HepG2 (cell line): Measurements from ENCODE around the gene RETREG2. TPM values are rescaled to one million over a fixed set of nuclear protein-coding genes. Genes with fewer than 3 reads are reported as not detected.

Experiments used
- ATAC-seq: fragments of 200-7000 bp; cut with Tn5 transposase; 3 replicates; pipeline ENCODE4 v1.9.1; 2020; ENCODE audit warnings: mild to moderate bottlenecking, moderate library complexity
- BruUV-seq: library from RNA; stranded (reverse); fragments of 400-500 nt; replicated peaks from 2 replicates; lab custom pipeline; 2021; lab: Mats Ljungman, UMichigan
- CTCF ChIA-PET: fragments of 300-600 bp; formaldehyde crosslinking; extraction: SDS; loops from one replicate; lab custom pipeline; 2021; ENCODE audit warnings: low total read pairs, inconsistent platforms, low intra/inter-chr PET ratio; lab: Yijun Ruan, JAX
- POLR2A ChIA-PET: fragments of 350-600 bp; sonication (Branson Sonifier 250); formaldehyde crosslinking; loops from one replicate; lab custom pipeline; 2020; ENCODE audit warnings: antibody characterized with exemption, inconsistent platforms; lab: Yijun Ruan, JAX
- DNase-seq: peaks from one replicate; pipeline ENCODE4 v3.0.0-alpha.2; 2015; ENCODE audit warnings: low spot score
- FAIRE-seq: peaks from 3 replicates; lab custom pipeline; 2011; peaks lifted over from hg19 to GRCh38; lab: Jason Lieb, UNC
- H2AFZ ChIP-seq: one replicate; pipeline ENCODE4 v1.6.1; 2011; ENCODE audit warnings: low read length, inconsistent platforms
- H3K27ac ChIP-seq: fragments of 300-600 bp; 3 replicates; pipeline ENCODE4 v1.8.0; 2011; ENCODE audit warnings: mixed run types, mild to moderate bottlenecking, mixed read lengths, low read length, inconsistent platforms; ENCODE audit not compliant: insufficient read depth; ENCODE audit errors: extremely low read length
- H3K27me3 ChIP-seq, 2 experiments: fragments of 200-600 bp in 1 of 2; 2 replicates in 1 of 2; 3 replicates in 1 of 2; pipeline versions ENCODE4 v1.6.0 to v1.8.0; 2011; ENCODE audit warnings: low read length in 2 of 2, mild to moderate bottlenecking in 2 of 2, moderate library complexity in 2 of 2, inconsistent platforms in 1 of 2; ENCODE audit not compliant: insufficient read depth in 2 of 2, control insufficient read depth in 1 of 2
- H3K36me3 ChIP-seq, 2 experiments: fragments of 200-600 bp in 1 of 2; replicated peaks in 1 of 2; 2 replicates in 1 of 2; 3 replicates in 1 of 2; pipeline versions ENCODE4 v1.5.1 to v1.8.0; 2011; ENCODE audit warnings: low read length in 2 of 2, inconsistent platforms in 1 of 2; ENCODE audit not compliant: insufficient read depth in 2 of 2, control insufficient read depth in 1 of 2
- H3K4me1 ChIP-seq: 2 replicates; pipeline ENCODE4 v1.5.1; 2012; ENCODE audit warnings: low read length, inconsistent platforms; ENCODE audit not compliant: insufficient read depth
- H3K4me2 ChIP-seq: 2 replicates; pipeline ENCODE4 v1.6.0; 2011; ENCODE audit warnings: low read depth, low read length, inconsistent platforms
- H3K4me3 ChIP-seq, 3 experiments: fragments of 200-600 bp in 1 of 3; sonication (generic), shearing (Covaris generic) in 1 of 3; replicated peaks in 1 of 3; 2 replicates each; pipeline ENCODE4 v1.5.1; 2011 to 2016; ENCODE audit warnings: low read length in 3 of 3, inconsistent platforms in 2 of 3, low read depth in 2 of 3, mild to moderate bottlenecking in 2 of 3, control low read depth in 1 of 3, mixed read lengths in 1 of 3; ENCODE audit not compliant: insufficient read depth in 1 of 3
- H3K79me2 ChIP-seq: one replicate; pipeline ENCODE4 v1.6.1; 2011; ENCODE audit warnings: low read length, inconsistent platforms; ENCODE audit not compliant: insufficient read depth
- H3K9ac ChIP-seq: 2 replicates; pipeline ENCODE4 v1.6.0; 2011; ENCODE audit warnings: mild to moderate bottlenecking, low read depth, low read length, inconsistent platforms; ENCODE audit not compliant: insufficient read depth
- H3K9me3 ChIP-seq: 2 replicates; pipeline ENCODE4 v1.5.1; 2012; ENCODE audit warnings: mild to moderate bottlenecking, low read length
- H4K20me1 ChIP-seq: 2 replicates; pipeline ENCODE4 v1.6.0; 2011; ENCODE audit warnings: inconsistent platforms, mild to moderate bottlenecking, low read length, moderate library complexity; ENCODE audit not compliant: insufficient read depth
- ARID4A ChIP-seq: sonication (generic); formaldehyde crosslinking; IDR thresholded peaks from 2 replicates; pipeline ENCODE4 v1.5.0; 2020; ENCODE audit warnings: mild to moderate bottlenecking, missing genetic modification reagents, borderline replicate concordance
- ATAD3A ChIP-seq: sonication (generic); formaldehyde crosslinking; IDR thresholded peaks from 2 replicates; pipeline ENCODE4 v1.4.0; 2020; ENCODE audit warnings: missing genetic modification reagents
- CENPX ChIP-seq: sonication (generic); formaldehyde crosslinking; IDR thresholded peaks from 2 replicates; pipeline ENCODE4 v1.9.0; 2021; ENCODE audit warnings: mild to moderate bottlenecking, missing genetic modification reagents, moderate library complexity
- CHD2 ChIP-seq: IDR thresholded peaks from 2 replicates; pipeline ENCODE4 v1.6.1; 2011; ENCODE audit warnings: low read depth, low read length, improper control_type of control experiment
- FOXO4 ChIP-seq: sonication (generic); formaldehyde crosslinking; conservative IDR thresholded peaks from 2 replicates; pipeline ENCODE4 v1.8.1; 2023; ENCODE audit warnings: missing genetic modification reagents
- NR3C1 ChIP-seq: sonication (generic); formaldehyde crosslinking; IDR thresholded peaks from 2 replicates; pipeline ENCODE4 v1.4.0; 2020; ENCODE audit warnings: missing genetic modification reagents
- STAG1 ChIP-seq: sonication (generic); formaldehyde crosslinking; IDR thresholded peaks from 2 replicates; pipeline ENCODE4 v1.4.0; 2020; ENCODE audit warnings: missing genetic modification reagents
- TBP ChIP-seq: sonication (generic); formaldehyde crosslinking; IDR thresholded peaks from 2 replicates; pipeline ENCODE4 v1.5.0; 2020; ENCODE audit warnings: missing genetic modification reagents
- ZC3H4 ChIP-seq: sonication (generic); formaldehyde crosslinking; IDR thresholded peaks from 2 replicates; pipeline ENCODE4 v1.4.0; 2020; ENCODE audit warnings: missing genetic modification reagents, borderline replicate concordance
- ZFY ChIP-seq: sonication (generic); formaldehyde crosslinking; IDR thresholded peaks from 2 replicates; pipeline ENCODE4 v1.4.0; 2020; ENCODE audit warnings: missing genetic modification reagents
- ZKSCAN1 ChIP-seq: fragments of 150-350 bp; IDR thresholded peaks from 2 replicates; pipeline ENCODE4 v1.6.1; 2014; ENCODE audit warnings: low read length
- ZNF598 ChIP-seq: sonication (generic); formaldehyde crosslinking; IDR thresholded peaks from 2 replicates; pipeline ENCODE4 v1.5.1; 2020; ENCODE audit warnings: mild to moderate bottlenecking, missing genetic modification reagents, borderline replicate concordance
- ZNF687 ChIP-seq: sonication (generic); formaldehyde crosslinking; IDR thresholded peaks from 2 replicates; pipeline ENCODE4 v1.5.1; 2020; ENCODE audit warnings: mild to moderate bottlenecking, missing genetic modification reagents, moderate library complexity
- ZNF7 ChIP-seq: IDR thresholded peaks from 2 replicates; pipeline ENCODE4 v1.6.1; 2016; ENCODE audit warnings: missing biosample characterization, missing genetic modification reagents
- WGBS: methylation state at CpG from one replicate; pipeline ENCODE4 v1.1.6; 2017; ENCODE audit warnings: low lambda C conversion rate; 5-methylcytosine and 5-hydroxymethylcytosine counted together
- in situ Hi-C: cut with HindIII; loops from 2 replicates; pipeline ENCODE4 v1.10.0; 2017; ENCODE audit warnings: low pct_unique_long_range_greater_than_20kb; ENCODE audit not compliant: extremely low pct_ligation_motif_present
- intact Hi-C: fragments of 100-400 bp; cut with micrococcal nuclease; formaldehyde crosslinking; loops from one replicate; pipeline ENCODE4 v1.10.0; 2022; ENCODE audit not compliant: unreplicated experiment
- polyA plus RNA-seq, 8 experiments: library from polyadenylated mRNA; depleted of rRNA in 3 of 8; stranded (reverse) in 7 of 8; unstranded in 1 of 8; fragments of >200 nt; fragmentation: Illumina TruSeq in 4 of 8; extraction: Trizol in 4 of 8; gene quantifications; 2 replicates each; pipeline versions ENCODE4 v1.2.1 to v1.2.3, GENCODE V29; 2011 to 2016; ENCODE audit warnings: low read depth in 4 of 8, missing spikeins in 1 of 8, mixed read lengths in 1 of 8; ENCODE audit not compliant: insufficient read depth in 1 of 8
- total RNA-seq, 5 experiments: library from RNA; depleted of rRNA; stranded (reverse); fragments of >200 nt; fragmentation: Illumina TruSeq; extraction: Trizol; gene quantifications; 2 replicates each; pipeline ENCODE4 v1.2.3, GENCODE V29; 2016; ENCODE audit warnings: low read depth in 1 of 5

Gene RETREG2
- total and polyA plus RNA-seq, 2 of the 13 experiments (the other 11 are each of a cell fraction or from before 2014, with no cell fraction given): 86.0 to 134 TPM

- peak; percentile 83 for FAIRE-seq
- H3K4me3 ChIP-seq: no peak overlapping the region
- H3K9me3 ChIP-seq: no peaks in the 10 kb centered on the region
- ATAC-seq: peak; percentile 54
- DNase-seq: peak; percentile 62
- intact Hi-C loops (loop anchor here (1.0 kb wide), 2 partner anchors 40 to 127 kb away; no protein-coding TSS in a partner anchor), in situ Hi-C loops (loop anchor here (5.0 kb wide), 2 partner anchors 36 to 126 kb away; partner anchors contain the start of gene ZFAND2B)
- 67% methylated on average over 6 of the region's 6 CpGs for WGBS
- no peak overlapping the region for H3K27ac ChIP-seq
- peaks cover 0 to 2% of the 10 kb centered on the region in 2 experiments; a peak in 1 of 5 replicates for H3K27me3 ChIP-seq
- no peak overlapping the region for H3K9ac ChIP-seq
- peaks cover 33% of the 10 kb centered on the region for H3K4me1 ChIP-seq
- POLR2A ChIA-PET: interaction anchor here (0.8 to 10.4 kb wide), 7 partner anchors 11 to 216 kb away, joined by 3 to 227 read pairs (median 6); partner anchors contain the start of genes ANKZF1, ATG9A, DNPEP and GLB1L
- no peak overlapping the region for H2AFZ ChIP-seq
- H3K79me2 ChIP-seq: peaks cover 8% of the 10 kb centered on the region
- H3K36me3 ChIP-seq: peaks cover 7 to 23% of the 10 kb centered on the region in 2 experiments
- H3K4me2 ChIP-seq: no peak overlapping the region
- CTCF ChIA-PET: interaction anchor here (1.3 to 2.4 kb wide), 5 partner anchors 11 to 127 kb away, joined by 5 to 17 read pairs (median 11); partner anchors contain the start of gene NHEJ1
- BruUV-seq: no TSS peak
- H4K20me1 ChIP-seq: no peaks in the 10 kb centered on the region
- no peak for TF ChIP-seq NR3C1 (CRISPR knock-in tag)
- no peak for TF ChIP-seq TBP (CRISPR knock-in tag)
- TF ChIP-seq ZKSCAN1: no peak
- TF ChIP-seq CENPX: no peak
- TF ChIP-seq ZNF7: no peak
- no peak for TF ChIP-seq ZC3H4 (CRISPR knock-in tag)
- no peak for TF ChIP-seq ATAD3A (CRISPR knock-in tag)
- peak; percentile 36; the same call in 1 of the 2 replicates for TF ChIP-seq ZNF598 (CRISPR knock-in tag)
- TF ChIP-seq ZFY (CRISPR knock-in tag): peak; percentile 19; the same call in 1 of the 2 replicates
- TF ChIP-seq ARID4A (CRISPR knock-in tag): 0 out of 2 replicates have a peak, but pooled peaks have one; percentile 23
- TF ChIP-seq FOXO4 (CRISPR knock-in tag): no peak
- peak; percentile 29; the same call in 1 of the 2 replicates for TF ChIP-seq ZNF687 (CRISPR knock-in tag)
- TF ChIP-seq CHD2: no peak
- TF ChIP-seq STAG1: peak; percentile 66
Observed at GRCh38 chr2:219171231-219171651, 6.8 kb upstream of the RETREG2 start.
